GM19452 (cell line): ENCODE measurements around the gene GNPDA2.

Experiments
- ATAC-seq: cut with Tn5 transposase; IDR thresholded peaks from one replicate; pipeline ENCODE4 v1.9.1; 2021; ENCODE audit not compliant: unreplicated experiment

Gene GNPDA2

GRCh38 chr4:44679060-44679459 lies 47.3 kb downstream of the GNPDA2 start:
- ATAC-seq, result peak; percentile 3

- ATAC-seq, result peak; percentile 97
Observed at GRCh38 chr4:44678094-44679041, 48.0 kb downstream of the GNPDA2 start, which contains the start of gene GUF1. GUF1 (plus strand) TSS chr4:44678420; CDS start chr4:44678623, 203 bp downstream.

- ATAC-seq, result no peak
Observed at GRCh38 chr4:44675366-44675765, 51.0 kb downstream of the GNPDA2 start.

GRCh38 chr4:44674471-44674870 lies 51.9 kb downstream of the GNPDA2 start:
- ATAC-seq, result no peak

DNA sequence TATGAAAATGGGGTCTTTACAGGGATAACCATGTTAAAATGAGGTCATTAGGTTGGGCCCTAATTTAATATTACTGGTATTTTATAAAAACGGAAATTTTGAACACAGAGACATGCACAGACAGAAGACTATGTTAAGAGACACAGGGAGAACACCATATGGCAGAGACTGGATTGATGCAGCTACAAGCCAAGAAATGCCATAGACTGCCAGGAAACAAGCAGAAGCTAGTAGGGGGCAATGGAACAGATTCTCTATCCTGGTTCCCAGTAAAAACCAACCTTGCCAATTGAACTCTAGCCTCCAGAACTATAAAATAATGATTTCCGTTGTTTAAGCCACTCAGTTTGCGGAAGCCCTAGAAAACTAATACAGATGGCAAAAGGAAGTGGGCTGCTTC lies 54.7 kb downstream of the GNPDA2 start:
- no peak for ATAC-seq

GRCh38 chr4:44670506-44671199 lies 55.7 kb downstream of the GNPDA2 start:
- no peak for ATAC-seq

GRCh38 chr4:44668526-44668925 lies 57.8 kb downstream of the GNPDA2 start:
- ATAC-seq, result no peak

- ATAC-seq, result no peak
Observed at GRCh38 chr4:44663539-44664263, 62.7 kb downstream of the GNPDA2 start.

DNA sequence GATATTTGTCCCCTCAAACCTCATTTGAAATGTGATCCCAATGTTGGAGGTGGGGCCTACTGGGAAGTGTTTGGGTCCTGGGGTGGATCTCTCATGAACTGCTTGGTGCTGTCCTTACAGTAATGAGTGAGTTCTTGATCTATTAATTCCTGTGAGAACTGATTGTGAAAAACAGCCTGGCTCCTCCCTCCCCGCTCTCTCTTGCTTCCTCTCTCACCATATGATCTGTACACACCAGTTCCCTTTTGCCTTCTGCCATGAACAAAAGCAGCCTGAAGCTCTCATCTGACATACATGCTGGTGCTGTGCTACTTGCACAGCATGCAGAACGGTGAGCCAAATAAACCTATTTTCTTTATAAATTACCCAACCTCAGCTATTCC lies 63.7 kb downstream of the GNPDA2 start:
- ATAC-seq, result no peak

GRCh38 chr4:44661940-44662622 lies 64.3 kb downstream of the GNPDA2 start:
- ATAC-seq, result no peak

GRCh38 chr4:44660396-44660795 lies 66.0 kb downstream of the GNPDA2 start:
- no peak for ATAC-seq

DNA sequence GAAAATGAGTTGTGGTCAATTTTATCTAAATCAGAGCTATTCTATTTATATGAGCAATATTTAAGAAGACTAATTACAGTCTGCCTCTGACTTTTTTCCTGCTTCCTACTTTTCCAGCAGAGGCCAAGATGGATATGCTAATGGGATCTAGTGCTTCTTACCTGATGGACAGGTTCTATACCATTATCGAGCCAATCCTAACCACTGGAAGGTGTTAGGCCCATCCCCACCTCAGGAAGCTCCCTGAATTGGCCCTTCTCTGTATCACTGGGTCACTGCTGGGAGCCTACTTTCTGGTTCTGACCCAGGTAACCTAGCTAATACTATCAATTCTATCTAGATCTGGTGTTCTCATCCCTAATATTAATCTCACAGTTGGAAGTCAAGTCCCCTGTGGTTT lies 74.4 kb downstream of the GNPDA2 start:
- no peak for ATAC-seq
